OCI-LY3 (cell line): Measurements from ENCODE around the gene PCSK5.

Source experiments
- EZH2phosphoT487 ChIP-seq: fragments of 200-600 bp; shearing (Covaris generic); IDR thresholded peaks from 2 replicates; pipeline ENCODE4 v1.6.1; 2018; ENCODE audit warnings: antibody characterized with exemption, mixed run types, low read depth
- TF ChIP-seq, protein P1 (sequence below): fragments of 200-600, 300-600 bp; sonication (generic); IDR thresholded peaks from 2 replicates; pipeline ENCODE4 v1.5.1; 2014; ENCODE audit warnings: antibody characterized with exemption, low read length, low read depth

DNA sequence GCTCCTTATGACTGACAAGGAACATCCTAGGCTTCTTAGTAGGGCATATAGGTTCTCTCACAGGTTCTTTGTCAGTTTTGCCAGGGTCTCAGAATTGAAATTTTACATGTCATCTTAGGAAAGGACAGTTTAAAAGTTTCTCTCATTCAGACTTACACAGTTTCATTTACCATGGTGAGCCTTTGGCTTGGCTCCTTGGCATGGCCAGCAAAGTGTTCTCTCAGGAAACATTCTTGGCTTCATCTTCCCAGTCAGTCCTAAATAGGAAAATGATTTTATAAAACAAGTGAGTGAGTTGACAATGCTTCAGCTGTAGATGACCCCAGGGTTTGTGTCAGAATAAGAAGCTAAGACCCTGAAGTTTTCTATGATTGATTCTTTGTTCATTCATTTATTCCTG lies 191.6 kb downstream of the PCSK5 start:
- TF ChIP-seq, protein P1, sequence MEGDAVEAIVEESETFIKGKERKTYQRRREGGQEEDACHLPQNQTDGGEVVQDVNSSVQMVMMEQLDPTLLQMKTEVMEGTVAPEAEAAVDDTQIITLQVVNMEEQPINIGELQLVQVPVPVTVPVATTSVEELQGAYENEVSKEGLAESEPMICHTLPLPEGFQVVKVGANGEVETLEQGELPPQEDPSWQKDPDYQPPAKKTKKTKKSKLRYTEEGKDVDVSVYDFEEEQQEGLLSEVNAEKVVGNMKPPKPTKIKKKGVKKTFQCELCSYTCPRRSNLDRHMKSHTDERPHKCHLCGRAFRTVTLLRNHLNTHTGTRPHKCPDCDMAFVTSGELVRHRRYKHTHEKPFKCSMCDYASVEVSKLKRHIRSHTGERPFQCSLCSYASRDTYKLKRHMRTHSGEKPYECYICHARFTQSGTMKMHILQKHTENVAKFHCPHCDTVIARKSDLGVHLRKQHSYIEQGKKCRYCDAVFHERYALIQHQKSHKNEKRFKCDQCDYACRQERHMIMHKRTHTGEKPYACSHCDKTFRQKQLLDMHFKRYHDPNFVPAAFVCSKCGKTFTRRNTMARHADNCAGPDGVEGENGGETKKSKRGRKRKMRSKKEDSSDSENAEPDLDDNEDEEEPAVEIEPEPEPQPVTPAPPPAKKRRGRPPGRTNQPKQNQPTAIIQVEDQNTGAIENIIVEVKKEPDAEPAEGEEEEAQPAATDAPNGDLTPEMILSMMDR = no peak
- no peak for TF ChIP-seq EZH2phosphoT487
